A673 (cell line): Measurements from ENCODE around the gene KCNC3. TPM values are rescaled to one million over a fixed set of nuclear protein-coding genes. Genes with fewer than 3 reads are reported as not detected.
"Not testable (repeated sequence)": the region's sequence is repeated elsewhere in the genome, so short reads cannot be mapped to it uniquely, and the experiment has no call there.

Experiments used
- BruUV-seq: library from RNA; stranded (reverse); fragments of 400-500 nt; replicated peaks from 2 replicates; lab custom pipeline; 2021; lab: Mats Ljungman, UMichigan
- CTCF ChIA-PET: fragments of 300-600 bp; sonication (Branson Sonifier 250); formaldehyde crosslinking; loops from one replicate; lab custom pipeline; 2022; ENCODE audit warnings: antibody characterized with exemption; lab: Charles Lee
- POLR2A ChIA-PET: fragments of 300-600 bp; sonication (Branson Sonifier 250); formaldehyde crosslinking; loops from one replicate; lab custom pipeline; 2022; ENCODE audit warnings: antibody characterized with exemption; ENCODE audit not compliant: low non-redundant PET; lab: Charles Lee
- DNase-seq: peaks from one replicate; pipeline ENCODE4 v3.0.0-alpha.2; 2015; ENCODE audit warnings: low spot score
- H3K27ac ChIP-seq: fragments of 200-600 bp; sonication (generic); 2 replicates; pipeline ENCODE4 v1.5.1; 2016; ENCODE audit warnings: mixed run types, low read depth, mild to moderate bottlenecking, mixed read lengths, antibody characterized with exemption, low read length; ENCODE audit not compliant: poor library complexity, severe bottlenecking
- H3K27me3 ChIP-seq: fragments of 200-600 bp; sonication (generic); replicated peaks from 2 replicates; pipeline ENCODE4 v1.6.1; 2017; ENCODE audit warnings: mixed run types, low read depth, mild to moderate bottlenecking, mixed read lengths, antibody characterized with exemption, low read length; ENCODE audit not compliant: insufficient read depth, poor library complexity
- H3K36me3 ChIP-seq: fragments of 200-600 bp; sonication (generic); 2 replicates; pipeline ENCODE4 v1.6.1; 2016; ENCODE audit warnings: mixed run types, mild to moderate bottlenecking, mixed read lengths, antibody characterized with exemption, low read length; ENCODE audit not compliant: insufficient read depth, poor library complexity, severe bottlenecking
- H3K4me1 ChIP-seq: fragments of 200-600 bp; sonication (generic); 2 replicates; pipeline ENCODE4 v1.6.1; 2017; ENCODE audit warnings: mixed run types, mild to moderate bottlenecking, mixed read lengths, antibody characterized with exemption, low read length; ENCODE audit not compliant: insufficient read depth, poor library complexity, severe bottlenecking
- H3K4me3 ChIP-seq: fragments of 200-600 bp; sonication (generic); 2 replicates; pipeline ENCODE4 v1.5.1; 2016; ENCODE audit warnings: low read depth, mixed run types, mild to moderate bottlenecking, mixed read lengths, low read length; ENCODE audit not compliant: poor library complexity, severe bottlenecking
- H3K9me3 ChIP-seq: fragments of 200-600 bp; sonication (generic); 2 replicates; pipeline ENCODE4 v1.6.1; 2016; ENCODE audit warnings: mixed run types, low read depth, mild to moderate bottlenecking, mixed read lengths, antibody characterized with exemption, low read length; ENCODE audit not compliant: poor library complexity, severe bottlenecking
- EZH2 ChIP-seq: fragments of 200-600 bp; sonication (generic); IDR thresholded peaks from 2 replicates; pipeline ENCODE4 v1.6.1; 2017; ENCODE audit warnings: borderline replicate concordance, low read depth, mild to moderate bottlenecking, mixed read lengths, antibody characterized with exemption, low read length; ENCODE audit not compliant: poor library complexity, severe bottlenecking
- intact Hi-C: fragments of 100-400 bp; cut with micrococcal nuclease; formaldehyde crosslinking; loops from one replicate; pipeline ENCODE4 v1.10.0; 2022; ENCODE audit not compliant: unreplicated experiment
- total RNA-seq: library from RNA; stranded (reverse); gene quantifications from 2 replicates; pipeline ENCODE4 v1.2.3, GENCODE V29; 2021
- TF ChIP-seq, protein P1 (sequence below): fragments of 300-800, 200-600 bp; sonication (generic); conservative IDR thresholded peaks from 2 replicates; pipeline ENCODE4 v1.5.1; 2017; ENCODE audit warnings: low read depth, mild to moderate bottlenecking, antibody characterized with exemption, low read length, moderate library complexity, mixed read lengths

Gene KCNC3
- total RNA-seq, 1 experiment from 2014 or later: 6.4 TPM

DNA sequence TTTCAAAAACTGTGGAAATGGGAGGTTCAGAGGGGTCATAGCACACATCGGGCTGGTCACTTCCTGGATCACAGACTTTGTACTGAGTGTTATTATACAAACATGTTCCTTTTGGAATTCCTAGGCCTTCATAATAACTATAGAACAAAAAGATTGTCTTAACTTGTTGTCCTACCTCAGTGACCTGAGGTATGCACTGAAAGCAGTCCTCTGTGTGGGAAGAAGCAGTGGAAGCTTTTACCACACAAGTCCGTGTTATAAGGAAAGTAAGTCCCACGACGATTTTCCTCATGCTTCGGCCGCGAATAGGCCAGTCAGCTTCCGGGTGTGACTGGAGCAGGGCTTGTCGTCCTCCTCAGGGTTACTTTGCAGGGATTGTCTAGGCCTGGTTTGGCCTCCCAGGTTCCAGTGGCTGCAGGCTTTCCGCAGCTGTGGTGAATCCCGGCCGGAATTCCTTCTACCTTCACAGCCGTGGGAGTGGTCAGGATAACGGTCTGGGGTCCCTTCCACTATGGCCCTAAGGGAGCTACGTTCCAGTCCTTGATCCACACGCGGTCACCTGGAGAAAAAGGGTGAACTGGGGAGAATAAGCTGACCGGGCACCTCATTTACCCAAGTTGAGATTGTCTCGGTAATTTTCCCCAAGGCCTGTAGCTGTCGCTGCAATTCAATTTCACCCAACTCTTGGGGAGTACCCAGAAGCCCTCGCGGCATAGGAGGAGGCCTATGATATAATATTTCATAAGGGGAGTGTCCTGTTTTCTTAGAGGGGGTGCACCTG is 20.3 kb upstream of the KCNC3 start:
- H3K4me3 ChIP-seq: no peak overlapping the region
- no TSS peak for BruUV-seq
- TF ChIP-seq, protein P1, sequence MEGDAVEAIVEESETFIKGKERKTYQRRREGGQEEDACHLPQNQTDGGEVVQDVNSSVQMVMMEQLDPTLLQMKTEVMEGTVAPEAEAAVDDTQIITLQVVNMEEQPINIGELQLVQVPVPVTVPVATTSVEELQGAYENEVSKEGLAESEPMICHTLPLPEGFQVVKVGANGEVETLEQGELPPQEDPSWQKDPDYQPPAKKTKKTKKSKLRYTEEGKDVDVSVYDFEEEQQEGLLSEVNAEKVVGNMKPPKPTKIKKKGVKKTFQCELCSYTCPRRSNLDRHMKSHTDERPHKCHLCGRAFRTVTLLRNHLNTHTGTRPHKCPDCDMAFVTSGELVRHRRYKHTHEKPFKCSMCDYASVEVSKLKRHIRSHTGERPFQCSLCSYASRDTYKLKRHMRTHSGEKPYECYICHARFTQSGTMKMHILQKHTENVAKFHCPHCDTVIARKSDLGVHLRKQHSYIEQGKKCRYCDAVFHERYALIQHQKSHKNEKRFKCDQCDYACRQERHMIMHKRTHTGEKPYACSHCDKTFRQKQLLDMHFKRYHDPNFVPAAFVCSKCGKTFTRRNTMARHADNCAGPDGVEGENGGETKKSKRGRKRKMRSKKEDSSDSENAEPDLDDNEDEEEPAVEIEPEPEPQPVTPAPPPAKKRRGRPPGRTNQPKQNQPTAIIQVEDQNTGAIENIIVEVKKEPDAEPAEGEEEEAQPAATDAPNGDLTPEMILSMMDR: no peak
- TF ChIP-seq EZH2: no peak
- H3K27me3 ChIP-seq: no peaks in the 10 kb centered on the region
- no peaks in the 10 kb centered on the region for H3K4me1 ChIP-seq
- ChIA-PET CTCF (no interaction called here), POLR2A (no interaction called here)
- H3K9me3 ChIP-seq: no peaks in the 10 kb centered on the region
- DNase-seq: no peak
- no peaks in the 10 kb centered on the region for H3K36me3 ChIP-seq
- intact Hi-C loops: loop anchor here (10.0 kb wide), 1 partner anchor 575 kb away; no protein-coding TSS in a partner anchor
- no peak overlapping the region for H3K27ac ChIP-seq

DNA sequence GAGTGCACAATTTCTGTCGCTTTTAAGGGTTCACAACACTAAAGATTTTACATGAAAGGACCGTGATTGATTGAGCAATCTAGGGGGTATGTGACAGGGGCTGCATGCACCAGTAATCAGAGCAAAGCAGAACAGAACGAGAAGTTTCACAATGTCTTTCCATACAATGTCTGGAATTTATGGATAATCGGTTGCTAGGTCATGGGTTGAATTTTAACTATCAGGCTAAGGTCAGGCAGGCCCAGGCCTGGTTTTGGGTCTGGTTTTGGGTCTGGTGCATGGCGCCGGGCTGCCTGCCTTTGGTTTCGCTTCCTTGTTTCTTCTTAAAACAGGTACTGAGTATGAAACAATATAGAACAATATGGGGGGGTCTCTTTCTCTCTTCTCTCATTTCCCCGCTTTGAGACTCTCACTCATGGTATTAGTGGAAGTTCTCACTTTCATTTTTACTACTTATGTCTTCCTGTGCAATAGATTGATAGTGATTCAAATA is 18.0 kb upstream of the KCNC3 start:
- CTCF ChIA-PET, BruUV-seq, H3K9me3 ChIP-seq, H3K27me3 ChIP-seq, H3K4me1 ChIP-seq, H3K27ac ChIP-seq, H3K4me3 ChIP-seq, DNase-seq, intact Hi-C loops, H3K36me3 ChIP-seq, POLR2A ChIA-PET: not testable (repeated sequence)

DNA sequence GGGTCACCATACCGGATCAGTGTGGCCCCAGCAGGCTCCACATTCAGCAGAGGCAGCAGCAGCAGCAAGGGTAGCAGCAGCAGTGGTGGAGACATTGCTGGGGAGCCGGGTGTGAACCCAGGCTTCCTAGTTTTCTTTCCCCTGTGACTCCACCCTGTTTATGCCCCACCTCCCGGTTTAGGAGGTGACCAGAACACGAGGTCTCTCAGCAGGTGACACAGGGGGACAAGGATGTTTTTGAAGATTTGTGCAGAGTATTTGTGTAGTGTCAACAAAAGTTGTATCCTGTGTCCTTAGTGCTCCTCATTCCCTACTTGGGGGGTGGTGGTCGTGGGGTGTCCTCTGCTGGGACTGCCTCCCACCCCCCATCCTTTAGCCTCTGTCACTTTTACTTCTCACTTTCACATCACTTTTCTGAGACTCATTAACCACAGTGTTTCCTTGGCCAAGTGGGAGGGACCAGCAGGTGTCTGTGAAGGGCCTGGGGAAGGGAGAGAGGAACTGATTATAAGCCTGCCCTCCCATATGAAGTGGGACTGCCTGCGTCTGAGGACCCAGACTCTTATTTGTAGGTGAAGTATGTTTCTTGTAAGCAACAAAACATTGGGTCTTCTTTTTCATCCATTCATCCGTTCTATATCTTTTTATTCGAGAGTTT is 15.6 kb upstream of the KCNC3 start:
- Histone ChIP-seq H3K27ac (no peak overlapping the region), H3K4me3 (no peak overlapping the region), H3K9me3 (no peaks in the 10 kb centered on the region), H3K27me3 (no peaks in the 10 kb centered on the region), H3K36me3 (no peaks in the 10 kb centered on the region), H3K4me1 (no peaks in the 10 kb centered on the region)
- CTCF ChIA-PET: no interaction called here
- POLR2A ChIA-PET: no interaction called here
- TF ChIP-seq EZH2: no peak
- TF ChIP-seq, protein P1: no peak
- no peak for DNase-seq
- intact Hi-C loops: no loop called here
- no TSS peak for BruUV-seq
